ENCODE results near the gene DTX2.
"Not testable (repeated sequence)": the region's sequence is repeated elsewhere in the genome, so short reads cannot be mapped to it uniquely, and the experiment has no call there.

The DTX2 gene

DNA sequence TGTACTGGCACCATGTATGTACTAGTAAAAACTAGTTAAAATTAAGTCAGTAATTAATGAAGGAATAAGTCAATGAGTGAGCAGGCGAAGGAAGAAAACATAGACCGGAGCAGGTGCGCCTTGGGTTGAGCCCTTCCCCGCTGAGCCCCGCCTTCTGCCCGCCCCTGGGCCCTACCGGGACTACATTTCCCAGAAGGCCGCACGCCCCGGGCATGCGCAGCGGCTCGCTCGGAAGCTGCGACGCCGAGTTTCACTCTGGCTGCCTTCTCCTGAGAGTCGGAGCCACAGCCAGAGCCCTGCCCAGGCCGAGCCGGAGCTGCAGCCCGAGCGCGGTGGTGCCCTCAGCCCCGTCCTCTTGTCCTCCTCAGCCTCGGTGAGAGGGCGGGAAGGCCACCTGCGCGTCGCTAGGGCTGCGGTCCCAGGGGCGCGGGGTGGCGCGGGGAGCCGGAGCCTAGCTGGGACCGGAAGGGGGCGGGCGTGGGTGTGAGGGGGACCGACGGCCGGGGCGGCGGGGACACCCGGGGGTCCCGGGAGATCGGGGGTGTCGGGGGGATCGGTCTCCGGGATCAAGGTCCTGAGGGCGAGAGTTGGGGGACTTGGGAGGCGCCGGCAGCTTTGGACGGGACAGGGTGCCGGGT is at the start of gene DTX2:
Gene DTX2, plus strand, starts transcription at position 246 of the 638 bp plus-strand sequence. CDS start 18,801 bp downstream, outside the sequence.
- DNase-seq (ENCODE audit: low read depth): not testable (repeated sequence)

GRCh38 chr7:76412249-76412648 is 49.3 kb upstream of the DTX2 start:
- no peak for DNase-seq (ENCODE audit: low read depth)

GRCh38 chr7:76417654-76418310 is 43.7 kb upstream of the DTX2 start:
- DNase-seq (ENCODE audit: low read depth): not testable (repeated sequence)

- DNase-seq (ENCODE audit: low read depth): peak; percentile 94
Observed at GRCh38 chr7:76421097-76421496, 40.4 kb upstream of the DTX2 start.

- DNase-seq (ENCODE audit: low read depth): peak; percentile 10
Observed at GRCh38 chr7:76423666-76424412, 37.7 kb upstream of the DTX2 start.

GRCh38 chr7:76424413-76425111 is 36.9 kb upstream of the DTX2 start, which contains the start of gene ZP3:
Gene ZP3, plus strand, starts transcription at chr7:76424950. Its CDS starts 15 bp downstream, at chr7:76424965.
- DNase-seq (ENCODE audit: low read depth): no peak

DNA sequence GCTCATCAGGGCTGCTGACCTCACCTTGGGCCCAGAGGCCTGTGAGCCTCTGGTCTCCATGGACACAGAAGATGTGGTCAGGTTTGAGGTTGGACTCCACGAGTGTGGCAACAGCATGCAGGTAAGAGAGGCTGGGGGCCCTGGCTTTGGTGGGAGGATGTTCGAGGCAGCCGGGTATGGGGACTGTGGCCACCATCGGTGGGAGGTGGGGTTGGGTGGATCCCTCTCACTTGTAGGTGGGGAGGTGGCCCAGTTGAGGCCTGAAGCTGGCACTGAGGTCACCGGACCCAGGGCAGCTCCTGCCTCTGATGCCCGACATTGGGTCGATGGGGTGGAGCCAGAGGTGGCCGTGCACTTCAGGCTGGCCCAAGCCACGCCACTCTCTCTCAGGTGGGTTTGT is 36.4 kb upstream of the DTX2 start:
- no peak for DNase-seq (ENCODE audit: low read depth)

GRCh38 chr7:76425558-76425957 is 36.0 kb upstream of the DTX2 start:
- not testable (repeated sequence) for DNase-seq (ENCODE audit: low read depth)

DNA sequence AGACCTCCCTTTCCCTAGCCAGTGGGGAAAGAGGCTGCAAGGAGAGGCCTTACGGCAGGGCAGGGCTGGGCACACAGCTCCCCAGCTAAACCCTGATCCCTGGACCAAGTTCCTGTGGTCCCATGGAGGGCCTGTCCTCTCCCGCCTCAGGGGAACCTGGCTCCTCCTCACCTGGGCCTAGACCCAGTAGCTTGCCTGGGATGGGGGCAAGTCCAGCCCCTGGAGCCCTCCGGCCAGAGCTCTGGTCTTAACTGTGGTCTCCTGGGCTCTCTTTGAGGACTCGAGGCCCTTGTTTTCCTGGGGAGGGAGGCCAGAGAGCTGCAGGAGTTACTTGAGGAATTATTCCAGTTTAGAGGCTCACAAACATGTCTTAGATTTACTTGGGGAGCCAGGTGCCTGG is 35.3 kb upstream of the DTX2 start:
- no peak for DNase-seq (ENCODE audit: low read depth)

- DNase-seq (ENCODE audit: low read depth): no peak
Observed at GRCh38 chr7:76427635-76428034, 33.9 kb upstream of the DTX2 start.

- no peak for DNase-seq (ENCODE audit: low read depth)
Observed at GRCh38 chr7:76428149-76428823, 33.2 kb upstream of the DTX2 start.

- peak; percentile 27 for DNase-seq (ENCODE audit: low read depth)
Observed at GRCh38 chr7:76428868-76429805, 32.4 kb upstream of the DTX2 start.

DNA sequence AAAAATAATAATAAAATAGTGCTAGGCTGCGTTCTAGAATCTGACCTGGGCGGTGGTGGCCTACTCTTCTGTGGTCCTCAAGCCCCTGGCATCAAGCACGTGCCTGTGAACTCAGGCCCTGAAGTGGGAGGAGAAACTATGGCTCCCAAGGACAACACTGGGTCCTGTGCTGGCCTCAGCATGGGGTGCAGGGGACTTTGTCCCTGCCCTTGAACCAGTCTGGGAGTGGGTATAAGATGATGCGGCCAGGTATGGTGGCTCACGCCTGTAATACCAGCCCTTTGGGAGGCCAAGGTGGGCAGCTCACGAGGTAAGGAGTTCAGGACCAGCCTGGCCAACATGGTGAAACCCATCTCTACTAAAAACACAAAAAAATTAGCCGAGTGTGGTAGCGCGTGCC is 31.3 kb upstream of the DTX2 start:
- DNase-seq (ENCODE audit: low read depth): no peak

GRCh38 chr7:76430836-76431235 is 30.7 kb upstream of the DTX2 start:
- DNase-seq (ENCODE audit: low read depth): no peak

- DNase-seq (ENCODE audit: low read depth): peak; percentile 78
Observed at GRCh38 chr7:76437873-76438272, 23.6 kb upstream of the DTX2 start.

- not testable (repeated sequence) for DNase-seq (ENCODE audit: low read depth)
Observed at GRCh38 chr7:76439120-76439888, 22.2 kb upstream of the DTX2 start.

DNA sequence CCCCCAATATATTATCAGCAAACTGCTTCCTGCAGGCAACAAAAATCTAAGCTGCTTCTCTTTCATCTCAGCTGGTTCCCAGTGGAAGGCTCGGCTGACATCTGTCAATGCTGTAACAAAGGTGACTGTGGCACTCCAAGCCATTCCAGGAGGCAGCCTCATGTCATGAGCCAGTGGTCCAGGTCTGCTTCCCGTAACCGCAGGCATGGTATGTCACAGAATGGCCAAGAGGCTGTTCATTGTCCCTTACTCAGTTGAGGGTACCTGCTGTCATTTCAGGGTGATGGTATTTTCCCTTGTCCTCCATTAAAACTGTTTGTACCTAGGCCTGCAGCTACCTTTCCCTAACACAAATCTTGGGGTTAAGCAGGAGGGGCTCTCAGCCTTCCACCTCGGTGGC is 21.1 kb upstream of the DTX2 start:
- not testable (repeated sequence) for DNase-seq (ENCODE audit: low read depth)

GRCh38 chr7:76441792-76442191 is 19.7 kb upstream of the DTX2 start:
- DNase-seq (ENCODE audit: low read depth): not testable (repeated sequence)

DNA sequence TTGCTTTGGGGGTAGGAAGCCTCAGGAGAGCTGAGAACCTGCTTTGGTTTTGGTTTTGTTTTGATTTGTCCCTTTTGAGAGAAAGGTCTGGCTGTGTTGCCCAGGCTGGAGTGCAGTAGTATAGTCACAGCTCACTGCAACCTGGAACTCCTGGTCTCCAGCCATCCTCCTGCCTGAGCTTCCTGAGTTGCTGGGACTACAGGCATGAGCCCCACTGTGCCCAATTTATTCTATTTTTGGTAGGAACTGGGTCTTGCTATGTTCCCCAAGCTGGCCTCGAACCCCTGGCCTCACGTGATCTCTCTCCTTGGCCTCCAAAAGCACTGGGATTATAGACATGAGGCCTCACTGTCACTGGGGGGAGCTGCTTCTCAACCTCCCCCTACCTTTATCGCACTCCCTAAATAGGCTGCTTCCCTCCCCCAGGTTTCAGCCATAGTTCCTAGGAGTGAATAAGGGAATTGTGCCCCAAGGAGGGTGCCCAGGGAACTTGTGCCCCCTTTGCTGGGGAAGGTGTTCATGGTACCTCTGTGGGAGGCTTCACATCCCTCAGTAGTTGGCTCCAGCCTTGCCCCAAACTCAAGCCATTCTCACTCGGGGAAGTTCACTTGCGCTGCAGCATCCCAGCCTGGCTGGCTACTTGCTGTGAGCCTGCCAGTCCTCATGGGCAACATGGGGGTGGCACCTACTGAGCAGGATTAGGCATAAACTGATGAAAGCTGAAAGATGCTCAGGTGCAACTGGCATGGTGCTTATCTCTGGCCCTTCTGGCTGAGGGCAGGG is 18.7 kb upstream of the DTX2 start:
- DNase-seq (ENCODE audit: low read depth): not testable (repeated sequence)
